Lung (tissue), 12 donors: ENCODE results near the gene SPOPL. TPM values are rescaled to one million over a fixed set of nuclear protein-coding genes. Genes with fewer than 3 reads are reported as not detected.
A peak's percentile ranks its signal among the peaks of the same experiment; 100 is the strongest.

Experiments used
- ATAC-seq: fragments of 200-7000 bp; cut with Tn5 transposase; one replicate; pipeline ENCODE4 v1.9.1; 2020; ENCODE audit warnings: moderate number of reproducible peaks; ENCODE audit not compliant: insufficient read depth, low FRiP score
- DNase-seq, 3 donors: peaks; one replicate each; pipeline ENCODE4 v3.0.0-alpha.2; 2013 to 2017
- H3K27ac ChIP-seq, 2 donors: one replicate each; pipeline ENCODE4 v1.5.1; 2013; ENCODE audit warnings: mild to moderate bottlenecking in 2 of 2, moderate library complexity in 2 of 2, control low read depth in 1 of 2, inconsistent platforms in 1 of 2, low read depth in 1 of 2, low read length in 1 of 2
- H3K27me3 ChIP-seq, 3 donors: one replicate each; pipeline ENCODE4 v1.5.1; 2013; ENCODE audit warnings: low read length in 2 of 3; ENCODE audit not compliant: control insufficient read depth in 3 of 3, insufficient read depth in 3 of 3
- H3K36me3 ChIP-seq, 4 donors: one replicate each; pipeline ENCODE4 v1.5.1; 2013; ENCODE audit warnings: low read length in 4 of 4, mild to moderate bottlenecking in 1 of 4, moderate library complexity in 1 of 4; ENCODE audit not compliant: control insufficient read depth in 4 of 4, insufficient read depth in 4 of 4
- H3K4me1 ChIP-seq, 5 donors: one replicate each; pipeline ENCODE4 v1.5.1; 2013; ENCODE audit warnings: low read length in 5 of 5, mild to moderate bottlenecking in 2 of 5, moderate library complexity in 1 of 5; ENCODE audit not compliant: control insufficient read depth in 5 of 5, insufficient read depth in 5 of 5
- H3K4me3 ChIP-seq: one replicate; pipeline ENCODE4 v1.5.1; 2013; ENCODE audit warnings: mild to moderate bottlenecking, control low read depth, moderate library complexity
- H3K9ac ChIP-seq, 2 donors: one replicate each; pipeline ENCODE4 v1.5.1; 2013; ENCODE audit warnings: low read length in 2 of 2, control low read depth in 1 of 2; ENCODE audit not compliant: insufficient read depth in 1 of 2
- H3K9me3 ChIP-seq, 4 donors: one replicate each; pipeline ENCODE4 v1.5.1; 2013; ENCODE audit warnings: low read length in 3 of 4, mild to moderate bottlenecking in 1 of 4, moderate library complexity in 1 of 4; ENCODE audit not compliant: control insufficient read depth in 4 of 4, insufficient read depth in 3 of 4
- WGBS, 2 donors: extraction: QIAGEN DNeasy Blood & Tissue Kit; methylation state at CpG; one replicate each; pipeline ENCODE4 v1.1.7; 2013; 5-methylcytosine and 5-hydroxymethylcytosine counted together
- polyA plus RNA-seq, 2 donors: library from polyadenylated mRNA; stranded (reverse); fragments of 200-250 nt; gene quantifications; one replicate each; pipeline ENCODE4 v1.2.1, GENCODE V29; 2013
- total RNA-seq, 2 donors: library from RNA; depleted of rRNA in 1 of 2; stranded (reverse); fragments of >200 nt in 1 of 2; gene quantifications; one replicate each; pipeline ENCODE4 v1.2.1, GENCODE V29; 2014 to 2021
- TF ChIP-seq, protein P1 (sequence below): IDR thresholded peaks from 2 replicates; pipeline ENCODE4 v1.5.1; 2012; ENCODE audit warnings: mild to moderate bottlenecking; ENCODE audit errors: control extremely low read depth, extremely low read depth
- donor health status: control.
- donor health status: control.
- donor health status: Bipolar disorder and iron deficiency.
- donor health status: healthy.
- donor health status: DM: yes; HTN: yes; CAD: no.

The SPOPL gene
- total and polyA plus RNA-seq, 4 donors: 4.4 to 39.7 (median 18.2) TPM

- peak overlapping the region; percentile 69 to 91 for H3K9ac ChIP-seq
- no peaks in the 10 kb centered on the region for H3K36me3 ChIP-seq
- peaks cover 0 to 30% (median 9%) of the 10 kb centered on the region in 5 donors for H3K4me1 ChIP-seq
- WGBS, 2 donors: 1% methylated on average over 24 to 26 of the region's 26 CpGs
- TF ChIP-seq, protein P1, sequence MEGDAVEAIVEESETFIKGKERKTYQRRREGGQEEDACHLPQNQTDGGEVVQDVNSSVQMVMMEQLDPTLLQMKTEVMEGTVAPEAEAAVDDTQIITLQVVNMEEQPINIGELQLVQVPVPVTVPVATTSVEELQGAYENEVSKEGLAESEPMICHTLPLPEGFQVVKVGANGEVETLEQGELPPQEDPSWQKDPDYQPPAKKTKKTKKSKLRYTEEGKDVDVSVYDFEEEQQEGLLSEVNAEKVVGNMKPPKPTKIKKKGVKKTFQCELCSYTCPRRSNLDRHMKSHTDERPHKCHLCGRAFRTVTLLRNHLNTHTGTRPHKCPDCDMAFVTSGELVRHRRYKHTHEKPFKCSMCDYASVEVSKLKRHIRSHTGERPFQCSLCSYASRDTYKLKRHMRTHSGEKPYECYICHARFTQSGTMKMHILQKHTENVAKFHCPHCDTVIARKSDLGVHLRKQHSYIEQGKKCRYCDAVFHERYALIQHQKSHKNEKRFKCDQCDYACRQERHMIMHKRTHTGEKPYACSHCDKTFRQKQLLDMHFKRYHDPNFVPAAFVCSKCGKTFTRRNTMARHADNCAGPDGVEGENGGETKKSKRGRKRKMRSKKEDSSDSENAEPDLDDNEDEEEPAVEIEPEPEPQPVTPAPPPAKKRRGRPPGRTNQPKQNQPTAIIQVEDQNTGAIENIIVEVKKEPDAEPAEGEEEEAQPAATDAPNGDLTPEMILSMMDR: no peak
- DNase-seq: peak in 2 of 3 donors; percentile 44 to 55
- no peak for ATAC-seq
- peak overlapping the region; percentile 85 to 97 for H3K27ac ChIP-seq
- H3K9me3 ChIP-seq: no peaks in the 10 kb centered on the region
- no peaks in the 10 kb centered on the region for H3K27me3 ChIP-seq
- H3K4me3 ChIP-seq: peak overlapping the region; percentile 97
Observed at GRCh38 chr2:138502255-138503086, 901 bp downstream of the SPOPL start.

GRCh38 chr2:138503087-138503442, 1.5 kb downstream of the SPOPL start:
- peak in 1 of 3 donors; percentile 23 for DNase-seq
- 13 to 31% methylated on average over 2 of the region's 2 CpGs for WGBS, 2 donors
- Histone ChIP-seq H3K27me3 (no peaks in the 10 kb centered on the region), H3K9ac (peak overlapping the region; percentile 69 to 91), H3K4me1 (peaks cover 0 to 30% (median 9%) of the 10 kb centered on the region in 5 donors), H3K9me3 (no peaks in the 10 kb centered on the region), H3K4me3 (peak overlapping the region; percentile 97), H3K27ac (peak overlapping the region in 1 of 2 donors; percentile 22), H3K36me3 (no peaks in the 10 kb centered on the region)
- TF ChIP-seq, protein P1: no peak
- ATAC-seq: no peak

DNA sequence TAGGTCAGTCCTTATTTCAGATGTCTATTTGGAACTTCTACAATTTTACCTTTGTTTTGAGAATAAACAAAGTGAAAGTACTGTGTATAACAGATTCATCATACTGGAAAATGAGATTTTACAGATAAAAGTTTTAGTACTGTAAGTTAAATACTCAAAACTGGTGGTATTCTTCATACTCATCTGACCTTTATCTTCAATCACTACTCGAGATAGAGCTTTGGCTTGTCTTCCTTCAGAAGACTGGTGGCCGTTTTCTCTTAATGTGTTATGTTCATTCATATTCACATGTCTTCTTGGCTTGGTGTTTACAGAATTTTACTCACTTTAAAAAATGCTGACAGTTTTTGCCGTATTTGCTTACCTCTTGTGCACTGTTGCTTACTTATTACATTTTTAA, 2.1 kb downstream of the SPOPL start:
- Histone ChIP-seq H3K4me3 (no peak overlapping the region), H3K27me3 (no peaks in the 10 kb centered on the region), H3K36me3 (no peaks in the 10 kb centered on the region), H3K4me1 (peaks cover 0 to 30% (median 9%) of the 10 kb centered on the region in 5 donors), H3K9ac (peak overlapping the region in 1 of 2 donors; percentile 91), H3K27ac (no peak overlapping the region), H3K9me3 (no peaks in the 10 kb centered on the region)
- DNase-seq: no peak
- TF ChIP-seq, protein P1: no peak
- ATAC-seq: no peak
- WGBS, 2 donors: 8 to 32% methylated on average over 3 of the region's 3 CpGs
